Effector memory CD8-positive, alpha-beta T cell (primary cell): Measurements from ENCODE around the gene GADL1.

Experiments
- ATAC-seq: fragments of 150-1000 bp; cut with Tn5 transposase; replicated peaks from 2 replicates; pipeline ENCODE4 v1.10.0; 2021; ENCODE audit warnings: mild to moderate bottlenecking, moderate library complexity
- DNase-seq, 3 experiments: peaks; one replicate each; pipeline ENCODE4 v3.0.0; 2021
- H3K27ac Mint-ChIP-seq, 2 donors: one replicate each; pipeline ENCODE4 v1.8.0; 2022; ENCODE audit warnings: mild to moderate bottlenecking in 2 of 2, mixed read lengths in 2 of 2, moderate library complexity in 2 of 2
- H3K27me3 Mint-ChIP-seq, 2 donors: one replicate each; pipeline ENCODE4 v1.8.0; 2022; ENCODE audit warnings: mixed read lengths in 2 of 2
- H3K36me3 Mint-ChIP-seq: one replicate; pipeline ENCODE4 v1.8.0; 2022; ENCODE audit warnings: mild to moderate bottlenecking, moderate library complexity, mixed read lengths; ENCODE audit not compliant: insufficient read depth
- H3K4me1 Mint-ChIP-seq, 2 donors: one replicate each; pipeline ENCODE4 v1.8.0; 2022; ENCODE audit warnings: low read depth in 2 of 2, mixed read lengths in 2 of 2
- H3K4me3 Mint-ChIP-seq, 2 donors: one replicate each; pipeline ENCODE4 v1.8.0; 2022; ENCODE audit warnings: mild to moderate bottlenecking in 2 of 2, mixed read lengths in 2 of 2, moderate library complexity in 2 of 2
- H3K9me3 Mint-ChIP-seq, 2 donors: one replicate each; pipeline ENCODE4 v1.8.0; 2022; ENCODE audit warnings: mixed read lengths in 2 of 2

The GADL1 gene

GRCh38 chr3:30756218-30756617 is 138.2 kb downstream of the GADL1 start:
- H3K9me3 Mint-ChIP-seq: no peaks in the 10 kb centered on the region

GRCh38 chr3:30754426-30754825 is 140.0 kb downstream of the GADL1 start:
- H3K36me3 Mint-ChIP-seq: no peaks in the 10 kb centered on the region

More at GRCh38 chr3:30756218-30756617, 138.2 kb downstream of the GADL1 start:
- Mint-ChIP-seq H3K4me3 (no peak overlapping the region), H3K27me3 (peaks cover 10 to 13% of the 10 kb centered on the region in 2 donors), H3K4me1 (peaks cover 0 to 2% of the 10 kb centered on the region in 2 donors), H3K27ac (no peak overlapping the region), H3K36me3 (no peaks in the 10 kb centered on the region)
- no peak for ATAC-seq
- no peak for DNase-seq

GRCh38 chr3:30753766-30754165 is 140.7 kb downstream of the GADL1 start:
- Mint-ChIP-seq H3K4me1 (peaks cover 0 to 2% of the 10 kb centered on the region in 2 donors), H3K27ac (no peak overlapping the region)

More at GRCh38 chr3:30754426-30754825, 140.0 kb downstream of the GADL1 start:
- Mint-ChIP-seq H3K27ac (no peak overlapping the region), H3K9me3 (no peaks in the 10 kb centered on the region), H3K4me3 (no peak overlapping the region), H3K27me3 (peaks cover 10 to 18% of the 10 kb centered on the region in 2 donors), H3K4me1 (peaks cover 0 to 2% of the 10 kb centered on the region in 2 donors)
- DNase-seq (no peak), ATAC-seq (no peak)

GRCh38 chr3:30752970-30753369 is 141.5 kb downstream of the GADL1 start:
- DNase-seq: no peak
- ATAC-seq: no peak
- H3K36me3 Mint-ChIP-seq: no peaks in the 10 kb centered on the region
- no peak overlapping the region for H3K4me3 Mint-ChIP-seq
- no peak overlapping the region for H3K27ac Mint-ChIP-seq
- no peaks in the 10 kb centered on the region for H3K9me3 Mint-ChIP-seq
- H3K4me1 Mint-ChIP-seq: peaks cover 0 to 2% of the 10 kb centered on the region in 2 donors
- H3K27me3 Mint-ChIP-seq: peaks cover 4 to 18% of the 10 kb centered on the region in 2 donors

More at GRCh38 chr3:30753766-30754165, 140.7 kb downstream of the GADL1 start:
- H3K4me3 Mint-ChIP-seq: no peak overlapping the region
- ATAC-seq (no peak), DNase-seq (no peak)
- H3K27me3 Mint-ChIP-seq: peaks cover 10 to 18% of the 10 kb centered on the region in 2 donors
- no peaks in the 10 kb centered on the region for H3K36me3 Mint-ChIP-seq
- no peaks in the 10 kb centered on the region for H3K9me3 Mint-ChIP-seq

DNA sequence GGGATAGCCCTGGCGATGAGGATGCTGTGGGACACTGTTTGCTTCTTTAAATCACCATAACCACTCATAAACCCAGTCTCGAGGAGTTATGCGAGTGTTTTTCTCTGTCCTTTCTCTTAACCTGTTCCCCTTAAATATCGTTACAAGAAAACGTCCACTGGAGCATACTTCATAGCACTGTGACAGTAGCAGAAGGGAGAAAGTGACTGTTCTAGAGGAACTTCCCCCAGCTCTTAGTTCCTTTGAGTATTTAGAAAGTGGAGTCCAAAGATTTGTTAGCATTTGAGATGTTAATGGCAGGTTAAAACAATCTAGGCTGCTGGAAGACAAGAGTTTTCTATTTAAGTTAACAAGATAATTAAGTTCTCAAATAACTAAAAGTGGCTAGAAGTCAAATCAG is 142.0 kb downstream of the GADL1 start:
- no peak overlapping the region for H3K4me3 Mint-ChIP-seq
- ATAC-seq (no peak), DNase-seq (no peak)
- H3K36me3 Mint-ChIP-seq: no peaks in the 10 kb centered on the region
- no peak overlapping the region for H3K27ac Mint-ChIP-seq
- H3K9me3 Mint-ChIP-seq: no peaks in the 10 kb centered on the region
- H3K4me1 Mint-ChIP-seq: peaks cover 0 to 2% of the 10 kb centered on the region in 2 donors
- peaks cover 4 to 18% of the 10 kb centered on the region in 2 donors for H3K27me3 Mint-ChIP-seq

DNA sequence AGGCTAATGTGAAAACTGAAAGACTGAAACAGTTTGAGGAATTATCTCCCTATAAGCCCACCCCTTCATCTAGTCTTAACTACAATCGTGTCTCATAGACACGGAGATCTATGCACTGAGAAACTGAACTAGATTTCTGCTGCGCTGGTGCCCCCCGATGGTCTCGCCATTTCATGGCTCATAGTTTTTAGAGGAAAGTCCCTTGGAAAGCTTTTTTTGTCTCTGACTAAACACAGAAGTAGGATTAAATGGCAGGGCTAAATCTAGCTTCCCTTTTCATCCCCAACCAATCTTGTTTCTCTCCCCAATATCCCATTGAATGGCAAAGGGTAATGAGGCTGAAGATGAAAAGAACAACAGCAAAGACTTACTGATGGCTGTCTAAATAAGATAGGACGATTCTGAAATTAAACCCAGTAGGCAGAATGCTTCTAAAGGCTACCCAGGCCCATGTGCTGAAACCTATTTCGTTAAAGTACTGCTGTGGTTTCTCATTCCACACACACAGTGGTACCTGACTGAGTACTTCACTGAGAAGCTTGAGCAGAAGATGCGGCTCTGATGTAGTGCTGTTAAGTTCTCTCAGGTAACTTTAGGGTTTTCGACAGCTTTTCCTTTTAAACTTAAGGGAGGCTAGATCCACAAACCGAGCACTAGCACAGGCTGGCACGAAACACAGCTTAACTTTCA is 142.7 kb downstream of the GADL1 start:
- Mint-ChIP-seq H3K27me3 (peaks cover 0 to 18% of the 10 kb centered on the region in 2 donors), H3K4me3 (no peak overlapping the region), H3K36me3 (no peaks in the 10 kb centered on the region), H3K27ac (no peak overlapping the region), H3K4me1 (peaks cover 0 to 2% of the 10 kb centered on the region in 2 donors), H3K9me3 (no peaks in the 10 kb centered on the region)
- DNase-seq (peak; percentile 10 to 26 (median 18)), ATAC-seq (peak; percentile 31)

GRCh38 chr3:30750967-30751366 is 143.5 kb downstream of the GADL1 start:
- H3K27ac Mint-ChIP-seq: no peak overlapping the region
- H3K9me3 Mint-ChIP-seq: no peaks in the 10 kb centered on the region
- H3K36me3 Mint-ChIP-seq: no peaks in the 10 kb centered on the region
- no peak overlapping the region for H3K4me3 Mint-ChIP-seq
- DNase-seq (no peak), ATAC-seq (no peak)
- H3K4me1 Mint-ChIP-seq: peaks cover 0 to 2% of the 10 kb centered on the region in 2 donors
- H3K27me3 Mint-ChIP-seq: peaks cover 0 to 18% of the 10 kb centered on the region in 2 donors

- Mint-ChIP-seq H3K36me3 (no peaks in the 10 kb centered on the region), H3K4me1 (peaks cover 0 to 2% of the 10 kb centered on the region in 2 donors), H3K27ac (no peak overlapping the region), H3K27me3 (peaks cover 0 to 18% of the 10 kb centered on the region in 2 donors), H3K4me3 (no peak overlapping the region), H3K9me3 (no peaks in the 10 kb centered on the region)
- DNase-seq: no peak
- ATAC-seq: no peak
Measured at GRCh38 chr3:30749230-30749629, 145.2 kb downstream of the GADL1 start.

GRCh38 chr3:30747771-30748281 is 146.6 kb downstream of the GADL1 start:
- no peaks in the 10 kb centered on the region for H3K9me3 Mint-ChIP-seq
- ATAC-seq (no peak), DNase-seq (no peak)
- H3K36me3 Mint-ChIP-seq: no peaks in the 10 kb centered on the region
- H3K4me3 Mint-ChIP-seq: no peak overlapping the region
- peaks cover 0 to 2% of the 10 kb centered on the region in 2 donors for H3K4me1 Mint-ChIP-seq
- peaks cover 0 to 18% of the 10 kb centered on the region in 2 donors for H3K27me3 Mint-ChIP-seq
- no peak overlapping the region for H3K27ac Mint-ChIP-seq

GRCh38 chr3:30743641-30744317 is 150.7 kb downstream of the GADL1 start:
- peaks cover 0 to 4% of the 10 kb centered on the region in 2 donors for H3K4me1 Mint-ChIP-seq
- H3K36me3 Mint-ChIP-seq: no peaks in the 10 kb centered on the region
- no peak for DNase-seq
- H3K27me3 Mint-ChIP-seq: no peaks in the 10 kb centered on the region
- no peak overlapping the region for H3K27ac Mint-ChIP-seq
- H3K4me3 Mint-ChIP-seq: no peak overlapping the region
- no peak for ATAC-seq
- H3K9me3 Mint-ChIP-seq: no peaks in the 10 kb centered on the region

GRCh38 chr3:30742796-30743619 is 151.5 kb downstream of the GADL1 start:
- no peak for ATAC-seq
- Mint-ChIP-seq H3K9me3 (no peaks in the 10 kb centered on the region), H3K4me3 (no peak overlapping the region), H3K27ac (no peak overlapping the region), H3K36me3 (no peaks in the 10 kb centered on the region), H3K27me3 (no peaks in the 10 kb centered on the region), H3K4me1 (peaks cover 0 to 4% of the 10 kb centered on the region in 2 donors)
- DNase-seq: no peak

DNA sequence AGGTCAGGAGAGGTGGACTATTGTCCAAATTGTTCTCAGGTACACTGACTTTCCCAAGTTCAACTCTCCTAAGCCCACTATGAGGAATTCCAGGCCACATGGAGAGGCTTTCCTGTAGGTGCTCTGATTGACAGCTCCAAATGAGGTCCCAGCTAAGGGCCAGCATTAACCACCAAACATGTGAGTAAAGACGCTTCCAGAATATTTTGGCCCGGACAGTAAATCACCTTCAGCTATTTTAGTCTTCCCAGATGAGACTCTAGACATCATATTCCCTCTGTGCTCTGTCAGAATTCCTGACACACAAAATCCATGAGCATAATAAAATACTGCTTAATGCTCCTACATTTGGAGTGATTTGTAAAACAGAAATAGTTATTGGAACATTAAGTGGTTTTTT is 152.6 kb downstream of the GADL1 start:
- Mint-ChIP-seq H3K9me3 (no peaks in the 10 kb centered on the region), H3K4me1 (peaks cover 0 to 4% of the 10 kb centered on the region in 2 donors), H3K36me3 (no peaks in the 10 kb centered on the region), H3K4me3 (no peak overlapping the region), H3K27ac (no peak overlapping the region), H3K27me3 (no peaks in the 10 kb centered on the region)
- DNase-seq (no peak), ATAC-seq (no peak)

DNA sequence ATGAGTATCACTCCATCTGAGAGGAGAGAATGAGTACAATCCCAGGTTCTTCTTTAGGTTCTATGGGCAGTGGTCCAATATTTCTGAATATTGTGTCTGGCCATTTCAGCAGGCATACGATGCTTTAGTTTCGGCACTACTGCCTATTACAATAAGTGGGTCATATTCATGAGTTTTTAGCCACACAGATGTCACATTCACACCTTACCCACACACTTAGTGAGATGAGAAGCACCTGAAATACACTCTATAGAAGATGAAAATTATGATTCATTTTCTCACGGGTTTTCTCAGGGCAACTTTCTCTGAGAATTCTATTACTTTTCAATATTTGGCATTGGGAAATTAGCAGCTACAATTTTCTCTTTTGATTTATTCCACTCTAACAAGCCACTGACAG is 155.9 kb downstream of the GADL1 start:
- Mint-ChIP-seq H3K4me3 (no peak overlapping the region), H3K27ac (no peak overlapping the region), H3K27me3 (no peaks in the 10 kb centered on the region), H3K36me3 (no peaks in the 10 kb centered on the region), H3K9me3 (no peaks in the 10 kb centered on the region), H3K4me1 (peaks cover 4 to 5% of the 10 kb centered on the region in 2 donors)
- no peak for DNase-seq
- peak; percentile 39 for ATAC-seq
